HG03060 (cell line): ENCODE measurements around the gene PIERCE2.
A peak's percentile ranks its signal among the peaks of the same experiment; 100 is the strongest.
"Not testable (repeated sequence)": the region's sequence is repeated elsewhere in the genome, so short reads cannot be mapped to it uniquely, and the experiment has no call there.

Source experiments
- ATAC-seq: cut with Tn5 transposase; IDR thresholded peaks from one replicate; pipeline ENCODE4 v1.9.1; 2021; ENCODE audit warnings: low read depth, moderate number of reproducible peaks; ENCODE audit not compliant: unreplicated experiment

PIERCE2 gene

GRCh38 chr15:55408012-55408928 is at the start of gene PIERCE2, which contains the start of gene CCPG1:
Gene PIERCE2, plus strand, starts transcription at chr15:55408495. Its CDS starts 274 bp downstream, at chr15:55408769.
Gene CCPG1, minus strand, starts transcription at chr15:55408359. Its CDS starts 18,935 bp downstream, at chr15:55389424.
- peak; percentile 91 for ATAC-seq

DNA sequence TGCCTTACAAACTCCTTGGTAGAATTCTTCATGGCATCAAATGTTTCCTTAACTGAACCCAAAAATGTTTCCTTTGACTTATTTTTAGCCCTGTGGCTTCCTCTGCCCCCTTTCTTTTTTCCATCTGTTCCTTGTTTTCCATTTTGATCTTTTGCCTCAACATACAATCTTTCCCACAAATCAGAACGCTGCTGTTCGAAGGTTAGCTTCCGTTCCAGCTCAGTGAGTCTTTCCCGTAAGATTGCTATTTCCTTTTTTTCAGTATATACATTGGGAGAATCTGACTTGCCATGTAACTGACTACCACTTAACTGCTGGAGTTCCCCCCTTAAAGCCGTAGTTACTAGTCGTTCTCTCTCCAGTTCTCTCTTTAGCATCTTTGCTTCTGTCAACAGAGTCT is 48.0 kb upstream of the PIERCE2 start:
- ATAC-seq: no peak

GRCh38 chr15:55361048-55361447 is 47.2 kb upstream of the PIERCE2 start:
- ATAC-seq: no peak

DNA sequence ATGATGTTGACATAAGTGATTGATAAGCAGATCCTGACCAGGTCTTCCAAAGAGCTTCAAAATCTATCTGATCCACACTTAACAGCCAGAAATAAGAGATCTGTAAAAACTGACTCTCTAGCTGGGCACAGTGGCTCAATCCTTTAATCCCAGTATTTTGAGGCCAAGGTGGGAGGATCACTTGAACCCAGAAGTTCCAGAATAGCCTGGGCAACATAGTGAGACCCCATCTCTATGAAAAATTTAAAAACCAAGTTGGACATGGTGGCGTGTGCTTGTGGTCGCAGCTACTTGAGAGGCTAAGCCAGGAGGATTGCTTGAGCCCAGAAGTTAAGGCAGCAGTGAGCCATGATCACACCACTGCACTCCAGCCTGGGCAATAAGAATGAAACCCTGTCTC is 45.7 kb upstream of the PIERCE2 start:
- no peak for ATAC-seq

DNA sequence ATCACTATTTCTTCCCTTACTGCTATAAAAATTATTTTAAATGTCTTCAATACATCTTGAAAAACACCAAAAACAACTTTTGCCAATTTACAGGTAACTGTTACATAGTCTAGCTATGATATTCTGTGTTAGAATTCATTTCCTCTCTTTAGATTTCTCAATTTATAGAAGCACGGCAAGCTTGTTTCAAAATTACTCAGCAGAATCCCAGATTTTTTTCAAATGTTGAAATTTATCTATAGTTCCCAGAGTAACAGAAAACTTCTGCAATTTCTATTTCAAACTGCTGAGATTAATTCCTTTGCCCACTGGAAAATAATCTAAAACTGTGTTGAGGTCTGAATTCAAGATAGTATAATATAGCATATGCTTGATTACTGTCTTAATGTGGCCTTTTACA is 41.3 kb upstream of the PIERCE2 start:
- no peak for ATAC-seq

- ATAC-seq: no peak
Observed at GRCh38 chr15:55372701-55373440, 35.4 kb upstream of the PIERCE2 start.

DNA sequence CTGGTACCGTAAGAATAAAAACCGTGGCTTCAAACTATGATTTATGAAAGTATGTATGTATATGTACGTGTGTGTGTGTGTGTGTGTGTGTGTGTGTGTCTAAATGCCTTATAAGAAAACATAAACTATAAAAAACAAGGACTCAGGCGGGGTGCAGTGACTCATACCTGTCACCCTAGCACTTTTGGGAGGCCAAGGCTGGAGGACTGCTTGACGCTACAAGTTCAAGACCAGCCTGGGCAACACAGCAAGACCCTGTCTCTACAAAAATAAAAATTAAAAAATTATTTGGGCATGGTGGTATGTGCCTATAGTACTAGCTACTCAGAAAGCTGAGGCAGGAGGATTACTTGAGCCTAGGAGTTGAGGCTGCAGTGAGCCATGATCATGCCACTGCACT is 29.2 kb upstream of the PIERCE2 start:
- no peak for ATAC-seq

DNA sequence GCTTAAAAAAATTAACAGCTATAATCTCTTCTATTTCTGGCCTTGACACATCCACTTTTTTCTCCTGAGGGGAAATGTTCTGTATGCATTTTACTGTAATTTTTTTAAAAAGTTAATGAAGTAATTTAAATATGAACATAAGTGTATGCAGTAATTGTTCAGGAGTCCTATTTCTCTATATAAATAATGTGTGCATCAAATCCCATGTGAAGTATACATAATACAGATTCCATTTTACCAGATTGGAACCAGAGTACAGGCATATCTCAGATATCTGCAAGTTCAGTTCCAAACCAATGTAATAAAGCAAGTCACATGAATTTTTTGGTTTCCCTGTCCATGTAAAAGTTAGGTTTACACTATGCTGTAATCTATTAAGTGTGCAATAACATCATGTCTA is 26.7 kb upstream of the PIERCE2 start:
- no peak for ATAC-seq

- no peak for ATAC-seq
Observed at GRCh38 chr15:55383687-55384086, 24.6 kb upstream of the PIERCE2 start.

DNA sequence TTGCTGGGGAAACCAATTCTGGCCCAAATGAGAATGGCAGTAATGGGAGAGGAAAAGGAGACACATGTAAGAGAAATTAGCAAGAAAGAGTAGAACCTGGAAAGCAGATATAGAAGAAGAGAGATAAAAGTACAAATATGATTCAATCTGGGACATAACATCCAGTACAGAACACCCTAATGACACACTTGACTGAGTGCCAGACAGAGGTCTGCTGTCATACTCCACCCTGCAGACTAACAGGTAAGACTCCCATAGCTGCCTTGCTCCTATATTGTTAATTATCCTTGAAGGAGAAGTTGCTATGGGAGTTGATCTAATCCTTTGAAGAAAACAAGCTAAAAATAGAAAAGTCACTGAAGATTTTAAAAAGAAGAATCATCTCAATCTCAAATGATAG is 21.3 kb upstream of the PIERCE2 start:
- ATAC-seq: no peak

- ATAC-seq: no peak
Observed at GRCh38 chr15:55389264-55389607, 19.1 kb upstream of the PIERCE2 start.

- ATAC-seq: no peak
Observed at GRCh38 chr15:55394694-55395093, 13.6 kb upstream of the PIERCE2 start.

DNA sequence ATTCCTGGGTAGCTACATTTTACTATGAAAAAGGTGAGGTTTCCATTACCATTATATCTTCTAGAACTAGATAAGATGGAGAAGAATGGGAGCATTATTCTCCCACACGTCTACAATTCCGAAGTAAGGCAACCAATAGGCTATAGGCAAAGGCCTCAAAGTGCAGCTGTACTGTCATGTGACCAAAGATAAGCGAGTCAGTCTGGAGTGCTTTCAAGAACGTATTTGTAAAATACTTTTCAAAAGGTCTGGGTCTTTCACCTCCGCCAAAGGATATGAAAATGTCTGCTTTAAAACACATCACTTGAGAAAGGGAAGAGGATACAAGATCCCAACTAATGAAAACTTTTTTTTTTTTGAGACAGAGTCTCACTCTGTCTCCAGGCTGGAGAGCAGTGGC is 10.1 kb upstream of the PIERCE2 start:
- no peak for ATAC-seq

DNA sequence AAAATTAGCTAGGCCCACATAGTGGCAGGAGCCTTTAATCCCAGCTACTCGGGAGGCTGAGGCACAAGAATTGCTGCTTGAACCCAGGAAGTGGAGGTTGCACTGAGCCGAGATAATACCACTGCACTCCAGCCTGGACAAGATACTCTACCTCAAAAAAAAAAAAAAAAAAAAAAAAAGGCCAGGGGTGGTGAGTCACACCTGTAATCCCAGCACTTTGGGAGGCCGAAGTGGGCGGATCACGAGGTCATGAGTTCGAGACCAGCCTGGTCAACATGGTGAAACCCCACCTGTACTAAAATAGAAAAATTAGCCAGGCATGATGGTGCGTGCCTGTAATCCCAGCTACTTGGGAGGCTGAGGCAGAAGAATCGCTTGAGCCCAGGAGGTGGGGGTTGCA is 8.2 kb upstream of the PIERCE2 start:
- ATAC-seq: not testable (repeated sequence)

DNA sequence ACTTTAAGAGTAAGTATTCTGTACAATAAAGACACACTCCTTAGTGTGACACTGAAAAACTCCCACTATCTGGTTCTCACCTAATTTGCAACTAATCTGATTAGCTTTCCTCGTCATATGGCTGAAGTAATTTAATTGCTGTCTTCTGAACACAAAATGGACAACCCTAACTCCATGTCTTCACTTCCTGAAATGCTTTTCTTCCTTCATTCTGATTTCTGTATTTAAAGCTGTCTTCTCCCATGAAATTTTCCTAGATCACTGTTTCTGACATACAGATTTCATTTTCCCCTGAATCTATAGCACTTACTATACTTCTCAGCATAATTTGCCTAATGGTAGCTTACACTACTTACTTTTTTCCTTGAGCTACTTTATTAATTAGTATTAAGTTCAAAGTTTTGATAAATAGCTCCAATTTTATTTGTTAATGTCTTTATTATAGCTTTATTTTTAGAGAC is 6.5 kb upstream of the PIERCE2 start:
- no peak for ATAC-seq

DNA sequence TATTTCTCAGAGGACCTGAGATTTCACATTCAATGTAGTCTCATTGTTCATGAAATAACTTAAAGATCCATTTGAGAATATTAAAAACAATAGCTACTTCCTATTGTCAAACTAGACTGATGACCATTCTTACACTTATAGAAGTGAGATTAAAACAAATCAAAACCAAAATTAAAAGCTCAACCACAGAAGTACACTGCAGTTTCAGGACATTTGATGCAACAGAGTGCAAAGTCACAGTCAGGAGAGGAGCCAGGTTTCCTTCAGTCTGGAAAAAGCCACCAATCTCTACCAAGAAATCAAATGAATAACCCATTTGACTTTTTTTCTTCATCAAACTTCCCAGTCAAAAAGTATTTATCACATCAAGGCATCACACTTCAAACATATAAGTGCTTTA is 5.6 kb upstream of the PIERCE2 start:
- no peak for ATAC-seq

DNA sequence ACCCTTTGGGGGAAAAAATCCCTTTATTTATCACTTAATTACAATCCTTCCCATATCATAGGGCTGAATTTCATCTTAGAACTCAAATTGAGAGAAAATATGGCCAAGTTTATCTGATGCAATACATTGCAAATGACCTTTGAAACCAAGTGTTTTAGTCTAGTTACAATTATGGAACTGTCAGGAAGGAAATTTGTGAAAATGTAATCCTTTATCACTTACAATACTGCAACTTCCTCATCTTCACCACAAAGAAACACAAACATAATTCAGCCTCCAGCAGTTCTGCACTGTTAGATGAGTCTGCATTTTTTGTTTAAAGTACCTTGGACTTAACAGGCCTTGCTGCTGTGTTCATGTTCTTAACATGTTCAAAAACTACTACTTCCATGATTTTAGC is 4.8 kb upstream of the PIERCE2 start:
- no peak for ATAC-seq

DNA sequence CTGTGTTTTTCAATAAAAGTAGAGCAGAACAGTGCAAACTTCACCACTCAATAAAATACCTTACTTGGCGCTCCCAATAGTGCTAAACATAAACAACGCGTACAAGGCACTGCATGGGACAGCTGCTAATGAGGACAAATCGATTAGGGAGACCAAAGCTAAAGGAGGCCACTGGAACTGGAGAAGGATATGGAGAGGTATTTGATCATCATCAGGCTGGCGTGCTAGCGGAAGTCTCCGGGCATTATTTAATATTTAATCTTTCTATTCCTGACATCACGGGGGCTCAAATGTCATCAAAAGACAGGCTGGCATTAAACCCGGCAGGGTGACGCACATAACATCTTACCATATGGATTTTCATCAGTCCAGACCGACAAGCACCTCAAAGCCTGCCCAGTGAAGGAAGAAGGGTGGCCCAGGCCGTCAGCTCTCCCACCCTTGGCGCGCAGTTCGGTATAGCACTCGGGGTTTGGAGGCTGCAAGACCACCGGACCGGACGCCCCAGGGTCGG is 740 bp upstream of the PIERCE2 start:
- ATAC-seq: peak; percentile 1

GRCh38 chr15:55408976-55409375 is 681 bp downstream of the PIERCE2 start:
- not testable (repeated sequence) for ATAC-seq

DNA sequence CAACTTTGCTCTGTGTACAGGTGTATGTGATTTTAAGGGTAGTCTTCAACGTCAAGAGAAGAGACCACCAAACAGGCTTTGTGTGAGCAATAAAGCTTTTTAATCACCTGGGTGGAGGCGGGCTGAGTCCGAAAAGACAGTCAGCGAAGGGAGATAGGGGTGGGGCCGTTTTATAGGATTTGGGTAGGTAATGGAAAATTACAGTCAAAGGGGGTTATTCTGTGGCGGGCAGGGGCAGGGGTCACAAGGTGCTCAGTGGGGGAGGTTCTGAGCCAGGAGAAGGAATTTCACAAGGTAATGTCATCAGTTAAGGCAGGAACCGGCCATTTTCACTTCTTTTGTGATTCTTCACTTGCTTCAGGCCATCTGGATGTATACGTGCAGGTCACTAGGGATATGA is 9.4 kb downstream of the PIERCE2 start:
- not testable (repeated sequence) for ATAC-seq

DNA sequence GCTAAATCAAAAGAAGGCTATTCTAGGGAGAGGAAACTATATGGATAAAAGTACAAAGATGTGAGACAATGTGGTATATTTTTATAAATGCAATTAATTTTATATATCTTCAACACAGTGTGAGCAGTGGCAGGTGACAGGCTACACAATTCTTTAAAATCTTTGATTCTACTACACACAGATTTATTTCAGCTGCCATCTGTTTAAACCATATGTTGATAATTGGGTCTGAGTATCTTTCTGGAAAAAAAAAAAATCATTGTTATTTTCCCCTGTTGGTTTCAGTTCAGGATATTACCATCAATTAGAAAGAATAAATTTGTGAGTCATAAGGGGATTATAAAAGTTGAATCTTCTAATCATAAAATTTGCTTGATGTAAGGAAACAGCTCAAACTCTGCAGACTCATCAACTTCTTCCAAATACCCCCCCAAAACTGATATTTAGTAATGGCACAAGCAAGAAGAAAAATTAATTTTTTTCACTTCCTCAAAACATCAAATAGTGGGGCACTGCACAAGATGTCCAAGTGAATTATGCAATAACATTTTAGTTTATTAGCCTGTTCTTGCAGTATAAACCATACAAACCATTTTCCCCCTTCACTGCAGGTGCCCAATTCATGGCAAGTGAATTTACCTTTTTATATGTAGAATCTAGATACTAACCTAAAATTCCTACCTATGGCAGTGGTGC is 12.0 kb downstream of the PIERCE2 start:
- ATAC-seq: no peak
